Neutrophil (primary cell): Measurements from ENCODE around the gene GPAT2.
"Not testable (repeated sequence)": the region's sequence is repeated elsewhere in the genome, so short reads cannot be mapped to it uniquely, and the experiment has no call there.

Experiments used
- H3K27ac ChIP-seq: fragments of 200-600 bp; sonication (generic); 2 replicates; pipeline ENCODE4 v1.5.1; 2016; ENCODE audit warnings: mild to moderate bottlenecking, moderate library complexity
- H3K27me3 ChIP-seq: fragments of 200-600 bp; sonication (generic); 2 replicates; pipeline ENCODE4 v1.6.0; 2016; ENCODE audit warnings: mild to moderate bottlenecking
- H3K36me3 ChIP-seq: fragments of 200-600 bp; sonication (generic); 2 replicates; pipeline ENCODE4 v1.5.1; 2017
- H3K4me1 ChIP-seq, 2 experiments: fragments of 200-600 bp in 1 of 2; sonication (generic) in 1 of 2; 1 replicate in 1 of 2; 2 replicates in 1 of 2; pipeline versions ENCODE4 v1.5.1 to v1.6.1; 2013 to 2016; ENCODE audit warnings: low read depth in 1 of 2, low read length in 1 of 2, mild to moderate bottlenecking in 1 of 2, moderate library complexity in 1 of 2; ENCODE audit not compliant: control insufficient read depth in 1 of 2, insufficient read depth in 1 of 2
- H3K4me3 ChIP-seq, 2 experiments: fragments of 200-600 bp in 1 of 2; sonication (generic) in 1 of 2; 1 replicate in 1 of 2; 2 replicates in 1 of 2; pipeline ENCODE4 v1.5.1; 2013 to 2016; ENCODE audit warnings: low read depth in 1 of 2, low read length in 1 of 2, mild to moderate bottlenecking in 1 of 2, moderate library complexity in 1 of 2
- H3K9me3 ChIP-seq: fragments of 200-600 bp; sonication (generic); 2 replicates; pipeline ENCODE4 v1.5.1; 2016
- TF ChIP-seq, protein P1 (sequence below): fragments of 200-600 bp; sonication (generic); IDR thresholded peaks from 2 replicates; pipeline ENCODE4 v1.5.1; 2016; ENCODE audit warnings: antibody characterized with exemption

Gene GPAT2

DNA sequence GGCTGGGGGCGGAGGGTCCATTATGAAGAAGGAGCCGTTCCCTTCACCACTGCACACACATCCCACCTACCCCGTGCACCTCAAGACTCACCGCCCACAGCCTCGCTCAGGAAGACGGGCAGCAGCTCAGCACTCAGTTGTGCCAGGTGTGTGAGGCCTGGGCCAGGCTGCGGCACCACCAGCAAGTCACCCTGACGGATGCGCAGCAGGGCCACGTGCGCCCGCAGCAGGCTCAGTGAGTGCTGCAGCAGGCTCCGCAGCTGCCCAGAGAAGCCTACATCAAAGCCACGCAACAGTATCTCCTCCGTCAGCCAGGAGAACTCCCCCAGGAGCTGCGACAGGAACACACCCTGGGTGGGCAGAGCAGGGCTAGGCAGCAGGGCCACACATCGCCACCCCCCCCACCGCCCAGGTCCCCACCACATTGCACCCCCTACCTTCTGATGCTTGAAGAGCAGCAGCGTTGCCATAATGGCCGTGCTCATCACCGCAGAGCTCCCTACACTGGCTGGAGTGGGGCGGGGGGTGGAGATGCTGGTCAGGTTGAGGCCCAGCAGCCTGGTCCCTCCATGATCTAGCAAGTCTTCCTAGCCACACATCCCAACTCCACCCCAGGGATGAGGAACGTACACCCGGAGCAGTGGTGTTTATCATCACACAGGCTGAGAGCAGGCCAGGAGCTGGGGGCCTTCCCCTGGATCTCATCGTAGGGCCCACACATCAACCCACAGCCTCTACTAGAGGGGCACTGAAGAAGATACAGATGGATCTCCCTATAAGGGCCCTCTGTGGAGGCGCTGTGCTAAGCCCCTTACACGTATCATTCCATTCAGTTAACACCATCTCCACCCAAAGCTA lies 10.2 kb downstream of the GPAT2 start:
- TF ChIP-seq, protein P1, sequence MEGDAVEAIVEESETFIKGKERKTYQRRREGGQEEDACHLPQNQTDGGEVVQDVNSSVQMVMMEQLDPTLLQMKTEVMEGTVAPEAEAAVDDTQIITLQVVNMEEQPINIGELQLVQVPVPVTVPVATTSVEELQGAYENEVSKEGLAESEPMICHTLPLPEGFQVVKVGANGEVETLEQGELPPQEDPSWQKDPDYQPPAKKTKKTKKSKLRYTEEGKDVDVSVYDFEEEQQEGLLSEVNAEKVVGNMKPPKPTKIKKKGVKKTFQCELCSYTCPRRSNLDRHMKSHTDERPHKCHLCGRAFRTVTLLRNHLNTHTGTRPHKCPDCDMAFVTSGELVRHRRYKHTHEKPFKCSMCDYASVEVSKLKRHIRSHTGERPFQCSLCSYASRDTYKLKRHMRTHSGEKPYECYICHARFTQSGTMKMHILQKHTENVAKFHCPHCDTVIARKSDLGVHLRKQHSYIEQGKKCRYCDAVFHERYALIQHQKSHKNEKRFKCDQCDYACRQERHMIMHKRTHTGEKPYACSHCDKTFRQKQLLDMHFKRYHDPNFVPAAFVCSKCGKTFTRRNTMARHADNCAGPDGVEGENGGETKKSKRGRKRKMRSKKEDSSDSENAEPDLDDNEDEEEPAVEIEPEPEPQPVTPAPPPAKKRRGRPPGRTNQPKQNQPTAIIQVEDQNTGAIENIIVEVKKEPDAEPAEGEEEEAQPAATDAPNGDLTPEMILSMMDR, result no peak
- Histone ChIP-seq H3K9me3 (no peaks in the 10 kb centered on the region), H3K4me1 (no peaks in the 10 kb centered on the region), H3K36me3 (no peaks in the 10 kb centered on the region), H3K27me3 (no peaks in the 10 kb centered on the region), H3K4me3 (no peak overlapping the region), H3K27ac (no peak overlapping the region)

DNA sequence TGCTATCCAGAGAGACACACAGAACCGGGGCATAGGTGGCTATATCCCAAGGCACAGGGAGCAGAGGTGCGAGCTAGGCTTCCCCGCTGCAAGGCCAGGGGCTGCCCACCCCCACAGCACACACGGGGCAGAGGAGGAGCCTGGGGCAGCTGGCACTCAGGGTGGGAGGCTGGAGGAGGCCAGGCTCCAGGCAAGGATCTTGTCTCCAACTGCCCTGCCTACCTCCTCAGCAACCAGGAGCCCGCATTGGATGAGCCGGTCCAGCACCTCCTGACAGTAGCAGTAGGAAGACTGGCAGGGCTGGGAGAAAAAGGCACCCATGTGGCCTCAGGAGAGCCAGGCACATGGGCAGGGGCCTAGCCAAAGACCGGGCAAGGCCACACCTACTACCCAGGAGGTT lies 11.0 kb downstream of the GPAT2 start:
- not testable (repeated sequence) for H3K9me3 ChIP-seq, H3K27ac ChIP-seq, H3K27me3 ChIP-seq, H3K36me3 ChIP-seq, H3K4me3 ChIP-seq, H3K4me1 ChIP-seq

DNA sequence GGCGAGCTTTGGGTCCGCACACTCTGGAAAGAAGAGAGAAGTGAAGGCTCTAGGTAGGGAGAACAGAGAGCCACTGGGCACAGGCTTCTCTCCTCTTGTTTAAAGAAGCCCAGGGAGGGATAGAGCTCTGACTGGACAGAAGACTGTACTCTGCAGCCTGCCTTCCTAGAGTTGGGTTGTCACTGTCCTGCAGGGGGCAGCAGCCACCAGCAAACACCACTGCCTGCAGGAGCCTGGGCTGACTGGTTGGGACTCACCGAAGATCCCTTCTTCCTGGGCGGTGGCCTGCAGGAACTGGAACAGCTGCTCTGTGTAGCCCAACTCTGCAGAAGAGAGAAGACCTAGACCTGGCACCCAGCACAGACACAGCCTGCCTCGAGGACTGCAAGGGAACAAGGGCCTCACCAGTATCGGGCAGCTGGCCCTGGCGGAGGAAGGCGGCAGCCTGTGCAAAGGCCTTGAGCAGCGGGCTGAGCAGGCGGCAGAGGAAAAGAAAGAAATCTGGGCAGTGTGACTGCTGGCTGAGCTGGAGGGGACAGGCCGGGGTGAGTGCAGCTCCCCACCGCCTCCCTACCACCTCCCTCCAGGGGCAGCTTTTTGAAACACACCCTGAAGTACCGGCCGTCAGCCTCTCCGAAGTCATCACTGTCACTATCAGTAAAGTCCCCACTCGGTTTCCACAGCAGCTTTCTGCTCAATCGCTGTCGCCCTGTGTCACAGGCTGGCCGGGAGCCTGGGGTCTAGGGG lies 11.8 kb downstream of the GPAT2 start:
- H3K4me1 ChIP-seq, H3K9me3 ChIP-seq, H3K27ac ChIP-seq, H3K36me3 ChIP-seq, H3K27me3 ChIP-seq, H3K4me3 ChIP-seq: not testable (repeated sequence)
- TF ChIP-seq, protein P1, result peak; percentile 60

DNA sequence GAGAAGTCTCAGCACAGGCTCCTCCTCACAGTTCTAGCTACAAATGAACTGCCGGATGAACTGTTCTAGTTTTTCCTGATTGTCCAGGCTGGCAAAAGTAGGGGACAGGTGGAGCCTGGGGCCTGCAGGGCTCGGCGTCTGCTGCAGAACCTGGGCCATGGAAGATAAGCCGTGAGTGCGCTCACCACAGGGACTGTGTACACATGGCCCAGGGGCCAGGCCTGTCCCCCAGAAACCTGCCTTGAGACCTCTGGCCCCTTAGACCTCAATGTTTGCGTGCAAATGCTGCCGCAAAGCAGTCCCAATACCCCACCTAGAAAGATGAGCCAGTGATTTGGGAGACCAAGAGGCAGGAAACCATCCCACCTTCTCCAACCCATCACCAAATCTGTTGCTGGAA lies 12.6 kb downstream of the GPAT2 start:
- not testable (repeated sequence) for H3K4me3 ChIP-seq, H3K27me3 ChIP-seq, H3K36me3 ChIP-seq, H3K9me3 ChIP-seq, H3K4me1 ChIP-seq, H3K27ac ChIP-seq

DNA sequence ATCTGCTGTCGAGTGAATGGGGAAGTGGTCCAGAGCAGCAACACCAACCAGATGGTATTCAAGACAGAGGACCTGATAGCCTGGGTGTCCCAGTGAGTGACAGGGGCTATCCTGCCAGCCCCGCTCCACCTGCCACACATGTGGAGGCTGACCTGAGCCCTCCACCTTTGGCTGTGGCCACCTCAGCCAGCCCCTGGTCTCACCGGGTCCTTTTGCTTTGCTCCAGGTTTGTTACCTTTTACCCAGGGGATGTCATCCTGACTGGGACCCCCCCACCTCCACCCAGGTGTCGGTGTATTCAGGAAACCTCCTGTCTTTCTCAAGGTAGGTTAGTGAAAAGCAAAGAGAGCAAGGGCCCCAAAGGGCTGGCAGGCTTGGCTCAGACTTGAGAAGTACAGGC lies 13.6 kb downstream of the GPAT2 start:
- H3K27ac ChIP-seq, result not testable (repeated sequence)

DNA sequence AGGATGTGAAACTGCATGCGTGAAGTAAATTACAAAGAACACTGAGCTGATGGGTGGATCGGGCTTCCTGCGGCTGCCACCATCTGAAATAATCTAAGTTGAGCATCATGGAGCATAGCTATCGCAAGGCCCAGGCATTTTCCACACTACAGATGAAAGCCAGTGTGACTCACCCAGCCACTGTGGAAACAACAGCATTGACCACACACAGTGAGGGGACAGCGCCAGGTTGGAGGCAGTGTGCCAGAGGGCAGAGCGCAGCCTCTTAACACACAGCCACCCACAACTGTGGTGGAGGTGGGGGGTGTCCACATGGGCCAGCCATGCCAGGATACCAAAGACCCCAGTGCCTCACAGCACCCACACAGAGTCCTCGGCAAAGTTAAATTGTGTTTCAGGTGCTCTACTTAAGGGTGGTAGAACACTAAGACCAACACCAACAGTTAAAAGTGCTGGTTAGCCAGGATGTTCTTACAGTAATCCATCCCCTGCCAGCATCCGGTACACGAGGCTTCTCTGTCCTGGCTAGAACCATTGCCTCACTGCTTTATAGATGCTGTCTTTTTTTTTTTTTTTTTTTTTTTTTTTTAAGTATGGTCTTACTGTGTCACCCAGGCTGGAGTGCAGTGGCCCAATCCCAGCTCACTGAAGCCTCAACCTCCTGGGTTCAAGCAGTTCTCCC lies 14.7 kb downstream of the GPAT2 start:
- H3K4me1 ChIP-seq, H3K27me3 ChIP-seq, H3K9me3 ChIP-seq, H3K4me3 ChIP-seq, H3K27ac ChIP-seq, H3K36me3 ChIP-seq: not testable (repeated sequence)

More for the DNA sequence above, 13.6 kb downstream of the GPAT2 start:
- not testable (repeated sequence) for H3K27me3 ChIP-seq, H3K4me3 ChIP-seq, H3K9me3 ChIP-seq, H3K36me3 ChIP-seq, H3K4me1 ChIP-seq

DNA sequence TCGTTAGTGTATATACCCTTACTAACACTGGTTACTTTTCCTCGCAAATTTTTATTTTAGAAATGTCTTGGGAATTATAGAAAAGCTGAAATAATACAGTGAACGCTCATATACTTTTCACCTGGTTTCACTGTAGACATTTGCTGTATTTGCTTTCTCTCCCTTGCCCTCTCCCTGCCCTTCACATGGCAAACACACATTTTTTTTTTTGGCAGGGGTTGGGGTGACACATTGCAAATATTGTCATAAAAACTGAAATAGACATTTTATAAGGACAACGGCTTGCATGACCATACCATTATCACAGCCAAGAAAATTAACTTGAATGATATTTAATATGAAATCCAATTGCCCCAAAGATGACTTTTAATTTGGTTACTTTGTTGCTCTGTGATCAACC lies 18.4 kb downstream of the GPAT2 start:
- not testable (repeated sequence) for H3K4me1 ChIP-seq, H3K27me3 ChIP-seq, H3K27ac ChIP-seq, H3K4me3 ChIP-seq, H3K36me3 ChIP-seq, H3K9me3 ChIP-seq

DNA sequence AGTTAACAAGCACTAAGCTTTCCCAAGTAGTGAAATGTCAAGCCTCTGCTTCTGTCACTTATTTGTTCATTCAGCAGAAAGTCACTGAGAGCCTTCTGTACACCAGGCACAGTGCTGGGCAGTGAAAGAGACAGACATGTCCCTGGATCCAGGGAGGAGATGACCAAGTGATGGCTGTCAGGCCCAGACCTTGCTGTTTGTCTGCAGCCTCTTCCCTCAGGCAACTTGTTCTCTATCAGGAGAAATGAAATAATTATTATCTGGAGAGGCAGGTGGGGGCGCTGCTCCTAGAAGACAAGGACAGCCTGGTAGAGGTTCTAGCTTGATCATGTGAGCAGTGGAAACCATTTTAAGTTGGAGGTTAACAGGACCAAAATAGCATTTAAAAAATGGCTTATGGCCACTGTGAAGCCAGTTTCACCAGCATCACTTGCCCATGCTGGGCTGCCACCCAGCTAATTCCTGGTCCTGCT lies 21.9 kb downstream of the GPAT2 start:
- not testable (repeated sequence) for H3K27ac ChIP-seq, H3K36me3 ChIP-seq, H3K4me3 ChIP-seq, H3K9me3 ChIP-seq, H3K4me1 ChIP-seq
- H3K27me3 ChIP-seq, result peaks cover 18% of the 10 kb centered on the region

DNA sequence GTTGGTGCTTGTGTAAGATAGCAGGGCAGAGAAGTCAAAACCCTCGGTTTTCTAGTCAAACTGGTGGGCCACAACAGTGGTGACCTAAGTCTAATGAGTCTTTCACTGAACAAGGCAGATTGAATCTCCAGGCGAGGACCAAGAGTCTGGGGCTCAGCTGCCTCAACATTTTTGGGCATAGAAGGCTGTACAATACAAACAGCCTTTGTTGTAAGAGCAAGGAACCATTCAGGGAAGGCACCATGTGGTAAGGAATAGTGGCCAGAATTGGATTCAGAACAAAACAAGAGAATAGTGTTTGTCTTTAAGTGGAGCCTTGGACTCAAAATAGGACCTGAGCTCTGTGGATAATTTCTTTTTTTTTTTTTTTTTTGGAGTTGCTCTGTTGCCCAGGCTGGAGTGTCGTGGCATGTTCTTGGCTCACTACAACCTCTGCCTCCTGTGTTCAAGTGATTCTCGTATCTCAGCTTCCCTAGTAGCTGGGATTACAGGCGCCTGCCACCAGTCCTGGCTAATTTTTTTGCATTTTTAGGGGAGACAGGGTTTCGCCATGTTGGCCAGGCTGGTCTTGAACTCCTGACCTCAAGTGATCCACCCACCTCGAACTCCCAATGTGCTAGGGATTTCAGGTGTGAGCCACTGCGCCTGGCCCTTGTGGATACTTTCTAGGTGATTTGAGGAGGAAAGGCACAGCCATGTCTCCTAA lies 22.5 kb downstream of the GPAT2 start:
- not testable (repeated sequence) for H3K36me3 ChIP-seq, H3K4me3 ChIP-seq, H3K4me1 ChIP-seq, H3K9me3 ChIP-seq, H3K27ac ChIP-seq
- peaks cover 21% of the 10 kb centered on the region for H3K27me3 ChIP-seq

DNA sequence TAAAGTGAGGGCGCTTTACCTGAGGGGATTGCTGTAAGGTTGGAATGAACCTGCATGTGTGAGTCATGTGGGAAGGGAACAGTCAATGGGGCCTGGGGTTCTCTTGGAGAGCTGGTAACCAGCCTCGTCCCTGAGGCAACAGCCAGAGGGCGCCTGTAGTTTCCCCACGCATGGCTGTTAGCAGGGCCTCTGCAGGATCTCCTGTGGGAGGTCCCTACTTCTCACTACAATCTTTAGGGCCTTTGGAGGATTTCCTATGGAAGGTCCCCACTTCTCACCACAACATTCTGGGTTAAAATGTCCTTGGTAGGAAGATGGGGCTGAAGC lies 23.6 kb downstream of the GPAT2 start:
- H3K36me3 ChIP-seq, H3K4me1 ChIP-seq, H3K9me3 ChIP-seq, H3K4me3 ChIP-seq, H3K27ac ChIP-seq: not testable (repeated sequence)
- peaks cover 29% of the 10 kb centered on the region for H3K27me3 ChIP-seq
